ENCODE data around the gene PCDHGA9. TPM values are rescaled to one million over a fixed set of nuclear protein-coding genes. Genes with fewer than 3 reads are reported as not detected.
"Not testable (repeated sequence)": the region's sequence is repeated elsewhere in the genome, so short reads cannot be mapped to it uniquely, and the experiment has no call there.

The PCDHGA9 gene
- total RNA-seq, 3 donors from 2014 or later, result 0.13 to 0.18 (median 0.16) TPM

DNA sequence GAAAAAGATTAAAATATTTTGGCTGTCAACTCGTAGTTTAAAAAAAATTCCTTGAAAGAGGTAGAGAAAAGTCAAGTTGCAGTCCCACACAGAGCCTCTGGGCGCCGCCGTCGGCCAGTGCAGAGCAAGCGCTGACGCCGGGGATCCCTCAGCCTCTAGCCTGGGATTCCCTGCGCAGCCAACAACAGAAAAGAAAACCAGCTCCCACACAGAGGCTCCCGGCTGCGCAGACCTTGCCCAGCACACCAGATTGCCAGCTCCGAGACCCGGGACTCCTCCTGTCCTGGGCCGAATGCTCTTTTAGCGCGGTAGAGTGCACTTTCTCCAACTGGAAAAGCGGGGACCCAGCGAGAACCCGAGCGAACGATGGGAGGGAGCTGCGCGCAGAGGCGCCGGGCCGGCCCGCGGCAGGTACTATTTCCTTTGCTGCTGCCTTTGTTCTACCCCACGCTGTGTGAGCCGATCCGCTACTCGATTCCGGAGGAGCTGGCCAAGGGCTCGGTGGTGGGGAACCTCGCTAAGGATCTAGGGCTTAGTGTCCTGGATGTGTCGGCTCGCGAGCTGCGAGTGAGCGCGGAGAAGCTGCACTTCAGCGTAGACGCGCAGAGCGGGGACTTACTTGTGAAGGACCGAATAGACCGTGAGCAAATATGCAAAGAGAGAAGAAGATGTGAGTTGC is 15.1 kb downstream of the PCDHGA9 start, which contains the start of gene PCDHGB7:
Gene PCDHGB7 (plus strand): TSS at position 184 of the 679 bp plus-strand sequence. CDS start 183 bp downstream, at position 367.
- not testable (repeated sequence) for DNase-seq
- H3K27me3 Mint-ChIP-seq (ENCODE audit: low read depth), result peaks cover 88% of the 10 kb centered on the region
- peaks cover 18% of the 10 kb centered on the region for H3K36me3 Mint-ChIP-seq (ENCODE audit: insufficient read depth)
- peak within 1 kb of the TSS; percentile 66 for H3K4me3 Mint-ChIP-seq
- ATAC-seq, result peak; percentile 64 to 72
- H3K4me1 Mint-ChIP-seq (ENCODE audit: low read depth), result peaks cover 16% of the 10 kb centered on the region
- peaks cover 31% of the 10 kb centered on the region for H3K9me3 Mint-ChIP-seq

DNA sequence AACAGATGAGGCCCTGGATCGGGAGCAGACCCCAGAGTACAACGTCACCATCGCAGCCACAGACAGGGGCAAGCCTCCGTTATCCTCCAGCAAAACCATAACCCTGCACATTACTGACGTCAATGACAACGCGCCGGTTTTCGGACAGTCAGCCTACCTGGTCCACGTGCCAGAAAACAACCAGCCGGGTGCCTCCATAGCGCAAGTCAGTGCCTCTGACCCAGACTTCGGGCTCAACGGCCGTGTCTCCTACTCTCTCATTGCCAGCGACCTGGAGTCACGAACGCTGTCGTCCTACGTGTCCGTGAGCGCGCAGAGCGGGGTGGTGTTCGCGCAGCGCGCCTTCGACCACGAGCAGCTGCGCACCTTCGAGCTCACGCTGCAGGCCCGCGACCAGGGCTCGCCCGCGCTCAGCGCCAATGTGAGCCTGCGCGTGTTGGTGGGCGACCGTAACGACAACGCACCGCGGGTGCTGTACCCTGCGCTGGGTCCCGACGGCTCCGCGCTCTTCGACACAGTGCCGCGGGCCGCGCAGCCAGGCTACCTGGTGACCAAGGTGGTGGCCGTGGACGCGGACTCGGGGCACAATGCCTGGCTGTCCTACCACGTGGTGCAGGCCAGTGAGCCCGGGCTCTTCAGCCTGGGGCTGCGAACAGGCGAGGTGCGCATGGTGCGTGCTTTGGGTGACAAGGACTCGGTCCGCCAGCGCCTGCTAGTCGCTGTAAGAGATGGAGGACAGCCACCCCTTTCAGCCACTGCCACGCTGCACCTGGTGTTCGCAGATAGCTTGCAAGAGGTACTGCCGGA is 16.7 kb downstream of the PCDHGA9 start:
- Mint-ChIP-seq H3K9me3 (peaks cover 35% of the 10 kb centered on the region), H3K4me3 (no peak overlapping the region), H3K27me3 (ENCODE audit: low read depth) (peaks cover 81% of the 10 kb centered on the region), H3K36me3 (ENCODE audit: insufficient read depth) (peaks cover 15% of the 10 kb centered on the region), H3K4me1 (ENCODE audit: low read depth) (peaks cover 8% of the 10 kb centered on the region)
- no peak for ATAC-seq
- no peak for DNase-seq

DNA sequence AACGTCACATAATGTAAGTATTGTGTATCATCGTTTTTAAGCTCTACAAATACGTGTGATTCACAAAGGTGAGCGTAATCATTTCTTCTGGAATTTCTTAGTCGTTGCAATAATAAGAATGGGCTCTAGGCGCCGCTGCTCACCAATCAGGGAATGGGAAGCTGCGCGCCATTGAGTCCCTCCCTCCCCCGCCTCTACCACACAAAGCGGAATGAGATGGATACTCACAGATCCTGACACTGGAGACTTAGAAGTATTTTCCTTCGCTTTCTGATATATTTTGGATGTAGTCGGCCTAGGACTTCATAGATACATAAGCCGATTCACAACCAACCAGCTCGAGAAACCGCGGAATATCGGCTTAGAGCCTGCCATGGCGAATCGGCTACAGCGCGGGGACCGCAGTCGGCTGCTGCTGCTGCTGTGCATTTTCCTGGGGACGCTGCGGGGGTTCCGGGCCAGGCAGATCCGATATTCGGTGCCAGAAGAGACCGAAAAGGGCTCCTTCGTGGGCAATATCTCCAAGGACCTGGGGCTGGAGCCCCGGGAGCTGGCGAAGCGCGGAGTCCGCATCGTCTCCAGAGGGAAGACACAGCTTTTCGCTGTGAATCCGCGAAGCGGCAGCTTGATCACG is 18.4 kb downstream of the PCDHGA9 start, which contains the start of gene PCDHGA11:
Gene PCDHGA11 (plus strand): TSS at position 197 of the 634 bp plus-strand sequence. CDS start 177 bp downstream, at position 374.
- Mint-ChIP-seq H3K36me3 (ENCODE audit: insufficient read depth) (peaks cover 14% of the 10 kb centered on the region), H3K9me3 (peaks cover 31% of the 10 kb centered on the region), H3K4me3 (peak within 1 kb of the TSS; percentile 71), H3K4me1 (ENCODE audit: low read depth) (peaks cover 4% of the 10 kb centered on the region), H3K27me3 (ENCODE audit: low read depth) (peaks cover 77% of the 10 kb centered on the region)
- ATAC-seq (peak; percentile 50 to 54), DNase-seq (no peak)

DNA sequence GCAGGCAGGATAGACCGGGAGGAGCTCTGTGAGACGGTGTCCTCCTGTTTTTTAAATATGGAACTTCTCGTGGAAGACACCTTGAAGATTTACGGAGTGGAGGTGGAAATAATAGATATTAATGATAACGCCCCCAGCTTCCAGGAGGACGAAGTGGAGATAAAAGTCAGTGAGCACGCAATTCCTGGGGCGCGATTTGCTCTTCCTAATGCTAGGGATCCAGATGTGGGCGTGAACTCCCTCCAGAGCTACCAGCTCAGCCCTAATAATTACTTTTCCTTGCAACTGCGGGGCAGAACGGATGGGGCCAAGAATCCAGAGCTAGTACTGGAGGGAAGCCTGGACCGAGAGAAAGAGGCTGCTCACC is 18.9 kb downstream of the PCDHGA9 start:
- Mint-ChIP-seq H3K9me3 (peaks cover 31% of the 10 kb centered on the region), H3K4me1 (ENCODE audit: low read depth) (peaks cover 4% of the 10 kb centered on the region), H3K27me3 (ENCODE audit: low read depth) (peaks cover 78% of the 10 kb centered on the region), H3K36me3 (ENCODE audit: insufficient read depth) (peaks cover 14% of the 10 kb centered on the region), H3K4me3 (peak overlapping the region; percentile 71)
- ATAC-seq (no peak), DNase-seq (no peak)

DNA sequence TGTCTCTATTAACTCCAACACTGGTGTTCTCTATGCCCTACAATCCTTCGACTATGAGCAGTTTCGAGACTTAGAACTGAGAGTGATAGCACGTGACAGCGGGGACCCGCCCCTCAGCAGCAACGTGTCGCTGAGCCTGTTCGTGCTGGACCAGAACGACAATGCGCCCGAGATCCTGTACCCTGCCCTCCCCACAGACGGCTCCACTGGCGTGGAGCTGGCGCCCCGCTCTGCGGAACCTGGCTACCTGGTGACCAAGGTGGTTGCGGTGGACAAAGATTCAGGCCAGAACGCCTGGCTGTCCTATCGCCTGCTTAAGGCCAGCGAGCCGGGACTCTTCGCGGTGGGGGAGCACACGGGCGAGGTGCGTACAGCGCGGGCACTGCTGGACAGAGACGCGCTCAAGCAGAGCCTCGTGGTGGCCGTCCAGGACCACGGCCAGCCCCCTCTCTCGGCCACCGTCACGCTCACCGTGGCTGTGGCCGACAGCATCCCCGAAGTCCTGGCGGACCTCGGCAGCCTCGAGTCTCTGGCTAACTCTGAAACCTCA is 20.2 kb downstream of the PCDHGA9 start:
- H3K36me3 Mint-ChIP-seq (ENCODE audit: insufficient read depth), result peaks cover 13% of the 10 kb centered on the region
- peaks cover 33% of the 10 kb centered on the region for H3K9me3 Mint-ChIP-seq
- peaks cover 3% of the 10 kb centered on the region for H3K4me1 Mint-ChIP-seq (ENCODE audit: low read depth)
- no peak for DNase-seq
- H3K27me3 Mint-ChIP-seq (ENCODE audit: low read depth), result peaks cover 79% of the 10 kb centered on the region
- H3K4me3 Mint-ChIP-seq, result no peak overlapping the region
- no peak for ATAC-seq

DNA sequence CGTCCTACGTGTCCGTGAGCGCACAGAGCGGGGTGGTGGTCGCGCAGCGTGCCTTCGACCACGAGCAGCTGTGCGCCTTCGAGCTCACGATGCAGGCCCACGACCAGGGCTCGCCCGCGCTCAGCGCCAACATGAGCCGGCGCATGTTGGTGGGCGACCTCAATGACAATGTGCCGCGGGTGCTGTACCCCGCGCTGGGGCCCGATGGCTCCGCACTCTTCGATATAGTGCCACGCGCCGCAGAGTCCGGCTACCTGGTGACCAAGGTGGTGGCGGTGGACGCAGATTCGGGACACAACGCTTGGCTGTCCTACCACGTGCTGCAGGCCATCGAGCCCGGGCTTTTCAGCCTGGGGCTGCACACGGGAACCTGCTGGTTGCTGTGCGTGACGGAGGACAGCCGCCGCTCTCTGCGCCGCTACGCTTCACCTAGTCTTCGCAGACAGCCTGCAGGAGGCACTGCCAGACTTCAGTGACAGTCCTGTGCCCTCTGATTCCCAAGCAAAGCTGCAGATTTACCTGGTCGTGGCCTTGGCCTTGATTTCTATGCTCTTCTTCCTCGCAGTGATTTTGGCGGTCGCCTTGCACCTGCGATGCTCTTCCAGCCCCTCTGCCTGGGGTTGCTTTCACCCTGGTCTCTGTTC is 25.3 kb downstream of the PCDHGA9 start:
- Mint-ChIP-seq H3K9me3 (peaks cover 32% of the 10 kb centered on the region), H3K27me3 (ENCODE audit: low read depth) (peaks cover 74% of the 10 kb centered on the region), H3K36me3 (ENCODE audit: insufficient read depth) (peaks cover 2% of the 10 kb centered on the region), H3K4me1 (ENCODE audit: low read depth) (peaks cover 7% of the 10 kb centered on the region), H3K4me3 (no peak overlapping the region)
- ATAC-seq, result no peak
- no peak for DNase-seq

DNA sequence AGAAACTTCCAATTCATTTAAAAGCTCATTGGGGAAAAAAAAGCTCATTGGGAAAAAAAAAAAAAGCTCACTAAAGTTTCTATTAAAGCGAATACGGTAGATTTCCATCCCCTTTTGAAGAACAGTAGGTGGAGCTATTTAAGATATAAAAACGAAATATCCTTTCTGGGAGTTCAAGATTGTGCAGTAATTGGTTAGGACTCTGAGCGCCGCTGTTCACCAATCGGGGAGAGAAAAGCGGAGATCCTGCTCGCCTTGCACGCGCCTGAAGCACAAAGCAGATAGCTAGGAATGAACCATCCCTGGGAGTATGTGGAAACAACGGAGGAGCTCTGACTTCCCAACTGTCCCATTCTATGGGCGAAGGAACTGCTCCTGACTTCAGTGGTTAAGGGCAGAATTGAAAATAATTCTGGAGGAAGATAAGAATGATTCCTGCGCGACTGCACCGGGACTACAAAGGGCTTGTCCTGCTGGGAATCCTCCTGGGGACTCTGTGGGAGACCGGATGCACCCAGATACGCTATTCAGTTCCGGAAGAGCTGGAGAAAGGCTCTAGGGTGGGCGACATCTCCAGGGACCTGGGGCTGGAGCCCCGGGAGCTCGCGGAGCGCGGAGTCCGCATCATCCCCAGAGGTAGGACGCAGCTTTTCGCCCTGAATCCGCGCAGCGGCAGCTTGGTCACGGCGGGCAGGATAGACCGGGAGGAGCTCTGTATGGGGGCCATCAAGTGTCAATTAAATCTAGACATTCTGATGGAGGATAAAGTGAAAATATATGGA is 27.9 kb downstream of the PCDHGA9 start, which contains the start of gene PCDHGA12:
Gene PCDHGA12 (plus strand): TSS at position 176 of the 782 bp plus-strand sequence. CDS start 253 bp downstream, at position 429.
- peaks cover 7% of the 10 kb centered on the region for H3K4me1 Mint-ChIP-seq (ENCODE audit: low read depth)
- DNase-seq (no peak), ATAC-seq (peak in 1 of 2 donors; percentile 70)
- peaks cover 2% of the 10 kb centered on the region for H3K36me3 Mint-ChIP-seq (ENCODE audit: insufficient read depth)
- peaks cover 38% of the 10 kb centered on the region for H3K9me3 Mint-ChIP-seq
- peak within 1 kb of the TSS; percentile 72 for H3K4me3 Mint-ChIP-seq
- peaks cover 77% of the 10 kb centered on the region for H3K27me3 Mint-ChIP-seq (ENCODE audit: low read depth)

DNA sequence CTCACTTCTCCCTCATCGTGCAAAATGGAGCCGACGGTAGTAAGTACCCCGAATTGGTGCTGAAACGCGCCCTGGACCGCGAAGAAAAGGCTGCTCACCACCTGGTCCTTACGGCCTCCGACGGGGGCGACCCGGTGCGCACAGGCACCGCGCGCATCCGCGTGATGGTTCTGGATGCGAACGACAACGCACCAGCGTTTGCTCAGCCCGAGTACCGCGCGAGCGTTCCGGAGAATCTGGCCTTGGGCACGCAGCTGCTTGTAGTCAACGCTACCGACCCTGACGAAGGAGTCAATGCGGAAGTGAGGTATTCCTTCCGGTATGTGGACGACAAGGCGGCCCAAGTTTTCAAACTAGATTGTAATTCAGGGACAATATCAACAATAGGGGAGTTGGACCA is 28.7 kb downstream of the PCDHGA9 start:
- peak in 1 of 2 donors; percentile 28 for ATAC-seq
- Mint-ChIP-seq H3K9me3 (peaks cover 38% of the 10 kb centered on the region), H3K4me1 (ENCODE audit: low read depth) (peaks cover 7% of the 10 kb centered on the region), H3K27me3 (ENCODE audit: low read depth) (peaks cover 72% of the 10 kb centered on the region), H3K36me3 (ENCODE audit: insufficient read depth) (peaks cover 2% of the 10 kb centered on the region), H3K4me3 (peak overlapping the region; percentile 72)
- DNase-seq, result no peak

DNA sequence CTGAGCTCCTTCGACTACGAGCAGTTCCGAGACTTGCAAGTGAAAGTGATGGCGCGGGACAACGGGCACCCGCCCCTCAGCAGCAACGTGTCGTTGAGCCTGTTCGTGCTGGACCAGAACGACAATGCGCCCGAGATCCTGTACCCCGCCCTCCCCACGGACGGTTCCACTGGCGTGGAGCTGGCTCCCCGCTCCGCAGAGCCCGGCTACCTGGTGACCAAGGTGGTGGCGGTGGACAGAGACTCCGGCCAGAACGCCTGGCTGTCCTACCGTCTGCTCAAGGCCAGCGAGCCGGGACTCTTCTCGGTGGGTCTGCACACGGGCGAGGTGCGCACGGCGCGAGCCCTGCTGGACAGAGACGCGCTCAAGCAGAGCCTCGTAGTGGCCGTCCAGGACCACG is 29.7 kb downstream of the PCDHGA9 start:
- not testable (repeated sequence) for H3K36me3 Mint-ChIP-seq (ENCODE audit: insufficient read depth); H3K4me1 Mint-ChIP-seq (ENCODE audit: low read depth); ATAC-seq; DNase-seq
- Mint-ChIP-seq H3K9me3 (peaks cover 35% of the 10 kb centered on the region), H3K4me3 (peak overlapping the region; percentile 13), H3K27me3 (ENCODE audit: low read depth) (peaks cover 62% of the 10 kb centered on the region)

DNA sequence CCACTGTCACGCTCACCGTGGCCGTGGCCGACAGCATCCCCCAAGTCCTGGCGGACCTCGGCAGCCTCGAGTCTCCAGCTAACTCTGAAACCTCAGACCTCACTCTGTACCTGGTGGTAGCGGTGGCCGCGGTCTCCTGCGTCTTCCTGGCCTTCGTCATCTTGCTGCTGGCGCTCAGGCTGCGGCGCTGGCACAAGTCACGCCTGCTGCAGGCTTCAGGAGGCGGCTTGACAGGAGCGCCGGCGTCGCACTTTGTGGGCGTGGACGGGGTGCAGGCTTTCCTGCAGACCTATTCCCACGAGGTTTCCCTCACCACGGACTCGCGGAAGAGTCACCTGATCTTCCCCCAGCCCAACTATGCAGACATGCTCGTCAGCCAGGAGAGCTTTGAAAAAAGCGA is 30.1 kb downstream of the PCDHGA9 start:
- Mint-ChIP-seq H3K9me3 (peaks cover 35% of the 10 kb centered on the region), H3K27me3 (ENCODE audit: low read depth) (peaks cover 60% of the 10 kb centered on the region)
- H3K4me3 Mint-ChIP-seq; H3K36me3 Mint-ChIP-seq (ENCODE audit: insufficient read depth); DNase-seq; ATAC-seq; H3K4me1 Mint-ChIP-seq (ENCODE audit: low read depth): not testable (repeated sequence)

DNA sequence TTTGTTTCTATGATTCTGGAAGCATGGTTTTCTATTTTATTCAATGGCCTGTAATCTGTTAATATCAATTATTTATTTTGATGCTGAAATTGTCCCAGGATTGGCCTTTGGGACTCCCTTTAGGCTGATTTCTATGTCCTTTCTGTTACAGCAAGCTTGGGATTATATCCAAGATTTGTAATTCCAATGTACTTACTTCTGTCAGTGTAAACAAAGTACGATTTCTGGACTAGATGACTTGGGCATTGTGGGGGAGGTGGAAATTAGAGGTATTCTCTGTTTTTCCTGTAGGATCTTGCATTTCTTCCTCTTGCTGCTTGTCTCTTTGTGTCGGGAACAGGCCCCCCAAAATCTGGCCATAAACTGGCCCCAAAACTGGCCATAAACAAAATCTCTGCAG is 31.4 kb downstream of the PCDHGA9 start:
- no peak overlapping the region for H3K4me3 Mint-ChIP-seq
- peaks cover 2% of the 10 kb centered on the region for H3K36me3 Mint-ChIP-seq (ENCODE audit: insufficient read depth)
- peaks cover 52% of the 10 kb centered on the region for H3K27me3 Mint-ChIP-seq (ENCODE audit: low read depth)
- no peak for ATAC-seq
- H3K4me1 Mint-ChIP-seq (ENCODE audit: low read depth), result peaks cover 7% of the 10 kb centered on the region
- peaks cover 29% of the 10 kb centered on the region for H3K9me3 Mint-ChIP-seq
- DNase-seq, result no peak

DNA sequence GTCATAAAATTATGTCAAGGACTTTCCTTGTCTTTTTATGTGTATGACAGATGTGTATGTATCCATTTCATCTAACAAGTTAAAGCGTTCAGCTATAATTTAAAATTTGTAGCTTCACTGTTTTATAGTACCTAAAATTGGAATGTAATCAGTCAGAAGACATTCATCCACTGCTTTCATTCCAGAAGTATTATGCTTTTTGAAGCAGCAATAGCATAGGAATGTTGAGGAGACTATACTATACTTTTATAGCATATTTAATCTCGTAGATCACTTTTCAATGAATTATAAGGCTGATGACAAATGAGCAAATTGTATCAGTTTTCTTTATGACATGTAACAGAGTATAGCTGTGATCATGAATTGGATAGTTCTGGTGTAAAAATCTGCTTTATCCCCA is 34.6 kb downstream of the PCDHGA9 start:
- Mint-ChIP-seq H3K36me3 (ENCODE audit: insufficient read depth) (no peaks in the 10 kb centered on the region), H3K9me3 (peaks cover 13% of the 10 kb centered on the region), H3K4me1 (ENCODE audit: low read depth) (no peaks in the 10 kb centered on the region), H3K4me3 (no peak overlapping the region), H3K27me3 (ENCODE audit: low read depth) (peaks cover 42% of the 10 kb centered on the region)
- no peak for DNase-seq
- ATAC-seq, result no peak
